Measurements from ENCODE around the gene KRTAP10-1.

KRTAP10-1 gene

GRCh38 chr21:44527156-44527982, 12.6 kb downstream of the KRTAP10-1 start:
- no peak for DNase-seq

GRCh38 chr21:44526096-44526997, 13.6 kb downstream of the KRTAP10-1 start:
- no peak for DNase-seq

- DNase-seq: no peak
These were observed 14.5 kb downstream of the KRTAP10-1 start for GRCh38 chr21:44525391-44526095.

GRCh38 chr21:44524414-44525371, 15.3 kb downstream of the KRTAP10-1 start:
- DNase-seq: no peak

GRCh38 chr21:44523567-44524413, 16.2 kb downstream of the KRTAP10-1 start:
- no peak for DNase-seq

- no peak for DNase-seq
These were observed 17.2 kb downstream of the KRTAP10-1 start for GRCh38 chr21:44522753-44523204.

DNA sequence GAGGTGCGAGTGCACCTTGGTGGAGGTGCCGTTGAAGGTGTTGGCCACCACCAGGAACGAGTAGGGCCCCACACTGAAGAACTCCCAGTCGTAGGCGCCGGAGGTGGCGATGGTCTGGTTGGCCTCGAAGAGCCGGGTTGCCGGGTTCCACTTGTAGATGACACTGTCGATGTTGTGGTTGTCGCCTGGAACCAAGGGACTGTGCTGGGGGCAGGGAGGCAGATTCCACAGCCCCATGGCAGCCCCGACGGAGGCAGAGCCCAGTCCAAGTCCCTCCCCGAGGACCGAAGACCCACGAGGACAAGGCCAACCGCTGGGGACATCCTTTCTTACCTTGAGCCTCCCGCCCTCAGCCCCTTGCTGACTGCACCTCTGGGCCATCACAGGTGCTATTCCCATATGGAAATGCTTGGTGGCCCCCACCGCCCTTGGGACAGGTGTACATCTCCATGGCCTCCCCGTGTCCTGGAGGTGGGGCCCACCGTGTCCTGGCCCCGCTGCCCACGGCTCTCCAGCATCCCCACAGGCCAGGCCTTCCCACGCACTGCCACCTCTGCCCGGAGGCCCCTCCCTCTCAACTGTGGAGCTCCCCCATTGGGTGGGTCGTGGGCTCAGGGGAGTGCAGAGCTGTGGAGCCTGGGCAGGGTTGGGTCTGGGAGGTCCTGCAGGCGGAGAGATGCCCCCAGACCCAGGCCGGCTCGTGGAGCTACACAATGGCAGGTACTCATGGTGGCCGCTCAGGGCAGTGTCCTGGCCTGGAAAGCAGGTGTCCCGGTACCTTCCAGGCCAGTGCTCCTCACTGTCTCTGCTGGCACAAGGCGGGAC, 17.9 kb downstream of the KRTAP10-1 start:
- no peak for DNase-seq

- no peak for DNase-seq
These were observed 18.6 kb downstream of the KRTAP10-1 start for GRCh38 chr21:44521301-44521927.

- no peak for DNase-seq
These were observed 19.4 kb downstream of the KRTAP10-1 start for GRCh38 chr21:44520326-44521300.

DNA sequence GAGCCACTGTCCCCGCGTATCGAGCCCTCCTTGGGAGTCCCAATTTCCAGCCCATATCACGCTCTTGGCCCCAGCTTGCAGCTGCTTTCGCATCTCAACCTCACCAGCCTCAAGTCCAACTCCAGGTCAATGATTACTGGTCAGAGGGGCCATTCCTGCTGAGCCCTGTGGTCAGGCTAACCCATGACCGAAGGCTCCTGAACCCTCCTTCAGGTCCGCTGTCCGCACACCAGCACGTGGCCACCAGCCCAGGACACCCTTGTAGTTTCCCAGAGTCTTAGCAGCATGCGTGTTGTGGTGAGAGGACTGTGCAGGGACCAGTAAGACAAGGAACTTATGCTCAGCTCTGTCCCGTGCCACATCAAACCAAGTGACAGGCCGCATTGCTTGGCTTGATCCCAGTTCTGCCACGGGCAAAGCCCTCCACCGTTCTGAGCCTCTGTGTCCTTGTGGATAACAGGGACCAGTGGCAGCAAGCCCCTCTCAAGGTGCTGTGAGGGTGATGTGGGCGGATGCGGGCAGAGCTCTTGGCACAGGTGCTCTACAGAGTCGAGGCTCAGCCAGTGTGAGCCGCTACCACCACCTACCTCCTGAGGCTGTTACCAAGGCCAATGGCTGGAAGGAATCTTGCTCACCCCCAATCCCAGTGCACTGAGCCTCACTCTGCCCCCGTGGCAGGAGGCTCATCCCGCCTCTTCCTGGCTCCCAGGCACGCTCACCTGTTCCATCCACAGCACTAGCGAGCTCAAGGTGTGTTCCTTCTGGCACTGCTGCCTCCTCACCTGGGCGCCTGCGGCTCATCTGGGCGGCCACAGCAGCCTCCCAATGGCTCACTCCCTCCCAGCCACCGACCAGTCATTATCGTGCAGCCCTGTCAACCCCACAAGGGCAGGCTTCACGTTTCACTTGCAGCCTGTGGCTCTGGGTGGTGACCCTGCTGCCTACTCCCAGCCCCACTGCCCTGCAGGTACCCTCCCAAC, 20.4 kb downstream of the KRTAP10-1 start:
- no peak for DNase-seq

DNA sequence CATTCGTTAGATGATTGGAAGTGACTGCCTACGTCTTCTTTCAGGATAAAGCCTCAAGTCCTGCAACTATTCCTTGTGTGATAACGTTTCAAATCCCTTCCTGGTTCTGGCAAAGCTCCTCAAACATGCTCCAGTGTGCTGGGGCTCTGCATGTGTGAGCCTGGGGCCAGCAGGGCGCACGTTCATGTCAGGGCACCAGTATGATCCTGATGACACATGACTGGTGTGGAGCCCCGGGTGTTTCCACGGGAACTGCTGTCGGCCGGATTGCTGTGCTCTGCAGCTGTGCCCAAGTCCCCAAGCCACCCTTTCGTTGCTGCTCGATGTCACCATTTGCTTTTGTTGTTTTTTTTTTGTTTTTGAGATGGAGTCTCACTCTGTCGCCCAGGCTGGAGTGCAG, 21.3 kb downstream of the KRTAP10-1 start:
- DNase-seq: no peak

GRCh38 chr21:44517175-44517899, 22.7 kb downstream of the KRTAP10-1 start:
- DNase-seq: no peak

DNA sequence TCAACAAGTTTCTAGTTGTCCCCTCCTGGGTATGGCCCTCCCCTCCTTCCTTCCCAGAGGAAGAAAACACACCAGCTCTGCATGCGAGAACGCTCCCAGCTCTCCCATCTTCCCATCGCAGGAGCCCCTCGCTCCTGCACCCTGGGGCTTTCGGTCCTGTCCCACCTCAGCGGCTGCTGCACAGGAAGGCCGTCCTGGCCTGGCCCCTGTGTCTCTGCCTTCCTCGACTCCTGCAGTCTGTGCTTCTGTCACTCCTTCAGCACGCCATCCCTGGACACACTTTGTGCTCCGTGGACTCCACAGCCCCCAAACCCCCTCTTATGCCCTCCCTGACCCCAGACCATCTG, 23.2 kb downstream of the KRTAP10-1 start:
- no peak for DNase-seq

DNA sequence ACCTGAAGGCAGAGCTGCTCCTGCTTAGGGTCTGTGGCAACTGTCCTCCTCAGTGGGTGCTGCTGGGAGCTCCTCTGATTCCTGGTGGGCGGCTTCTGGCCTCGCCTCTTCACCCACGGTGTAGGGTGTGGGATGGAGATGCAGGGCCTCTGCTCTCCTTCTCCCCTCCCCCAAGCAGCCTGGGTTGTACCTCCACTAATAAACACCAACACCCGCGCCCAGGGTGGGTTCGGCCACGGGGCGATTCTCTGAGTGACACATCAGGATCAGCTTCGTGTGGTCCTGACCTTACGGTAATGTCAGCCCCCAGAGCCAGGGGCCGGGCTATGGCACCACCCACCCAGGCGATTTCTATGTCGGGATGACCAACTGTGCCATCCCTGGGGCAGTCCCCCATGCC, 23.7 kb downstream of the KRTAP10-1 start:
- DNase-seq: no peak

DNA sequence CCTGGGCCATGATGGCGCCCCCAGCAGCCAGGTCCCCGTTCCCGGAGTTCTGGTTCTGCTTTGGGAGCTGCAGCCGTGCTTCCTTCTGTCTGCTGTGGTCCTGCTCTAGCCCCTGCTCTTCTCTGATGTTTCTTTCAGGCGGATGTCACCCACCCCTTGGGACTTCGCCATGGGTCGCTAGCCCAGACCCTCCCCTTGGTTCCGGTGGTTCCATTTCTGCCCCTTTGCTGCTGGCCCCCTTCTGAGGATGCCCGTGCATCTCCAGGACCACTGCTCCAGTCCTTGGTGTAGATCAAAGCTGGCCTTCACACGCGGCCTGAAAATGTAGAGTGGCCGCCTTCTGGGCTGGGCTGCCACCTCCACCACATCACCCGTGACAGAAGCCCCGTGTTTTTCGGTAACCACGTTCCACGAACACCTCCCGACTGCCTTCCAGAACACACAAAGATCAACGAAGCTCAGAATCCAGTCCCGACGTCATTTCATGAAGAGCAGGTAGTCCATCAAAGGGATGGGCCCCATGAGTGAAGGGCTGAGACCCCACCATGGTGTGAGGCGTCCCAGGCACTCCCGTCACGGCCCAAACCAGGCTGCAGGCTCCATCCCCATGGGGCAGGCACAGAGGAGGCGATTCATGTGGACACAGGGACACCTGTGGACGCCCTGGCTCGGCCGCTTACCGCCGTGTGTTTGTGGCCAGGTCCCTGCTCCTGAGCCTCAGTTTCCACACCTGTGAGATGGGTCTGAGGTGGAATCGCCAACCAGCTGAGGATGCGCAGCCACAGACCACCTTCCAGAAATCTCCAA, 24.4 kb downstream of the KRTAP10-1 start:
- no peak for DNase-seq

Measured in NCI-H1092 (cell line).